Cardiac atrium fibroblast (primary cell): Measurements from ENCODE around the gene CT45A9. TPM values are rescaled to one million over a fixed set of nuclear protein-coding genes. Genes with fewer than 3 reads are reported as not detected.

Experiments used
- total RNA-seq: library from RNA; depleted of rRNA; stranded (reverse); fragments of >200 nt; gene quantifications from 2 replicates; pipeline ENCODE4 v1.2.3, GENCODE V29; 2015

Gene CT45A9, protein sequence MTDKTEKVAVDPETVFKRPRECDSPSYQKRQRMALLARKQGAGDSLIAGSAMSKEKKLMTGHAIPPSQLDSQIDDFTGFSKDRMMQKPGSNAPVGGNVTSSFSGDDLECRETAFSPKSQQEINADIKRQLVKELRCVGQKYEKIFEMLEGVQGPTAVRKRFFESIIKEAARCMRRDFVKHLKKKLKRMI
- not detected in 2 replicates for total RNA-seq

DNA sequence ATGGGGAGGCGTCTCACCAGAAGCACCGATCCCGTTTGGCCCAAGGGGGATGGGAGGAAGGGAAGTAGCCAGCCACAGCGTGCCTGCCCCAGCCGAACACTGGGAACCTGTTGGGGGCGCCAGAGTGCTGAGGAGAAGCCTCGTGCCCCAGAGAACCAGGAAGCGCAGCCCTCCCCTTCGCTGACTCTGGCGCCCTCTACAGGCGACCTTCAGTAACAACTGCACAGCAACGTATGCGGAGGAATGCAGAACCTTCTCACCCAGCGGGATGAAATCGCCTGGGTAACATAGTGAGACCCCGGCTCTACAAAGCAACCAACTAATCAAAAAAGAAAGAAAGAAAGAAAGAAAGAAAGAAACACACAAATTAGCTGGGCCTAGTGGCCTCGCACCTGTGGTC is at the start of gene CT45A9:
TSS of gene CT45A9 (minus strand) at position 101 of the 400 bp plus-strand sequence. CDS start 3,751 bp downstream, outside the sequence.

DNA sequence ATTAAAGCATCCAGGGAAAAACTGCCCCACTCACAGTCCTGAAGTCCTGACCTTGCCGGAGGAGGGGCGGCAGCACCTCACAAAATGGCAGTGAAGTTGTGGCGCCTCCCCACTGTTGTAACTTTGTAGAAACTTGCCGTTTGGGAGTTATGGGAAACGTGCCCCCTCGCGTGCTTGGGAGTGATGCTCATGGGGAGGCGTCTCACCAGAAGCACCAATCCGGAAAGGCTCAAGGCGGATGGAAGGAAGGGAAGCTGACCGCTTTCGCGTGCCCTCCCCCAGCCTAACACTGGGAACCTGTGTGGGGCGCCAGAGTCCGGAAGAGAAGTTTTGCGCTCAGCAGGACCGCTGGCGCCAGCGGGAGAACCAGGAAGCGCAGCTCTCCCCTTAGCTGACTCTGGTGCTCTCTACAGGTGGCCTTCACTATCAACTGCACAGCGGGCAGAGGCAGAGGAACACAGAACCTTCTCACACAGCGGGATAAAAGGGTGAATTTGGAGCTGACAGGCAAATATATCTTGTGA is 21.7 kb upstream of the CT45A9 start, which contains the start of the genes CT45A10 and SAGE1:
TSS of gene CT45A10 (minus strand) at position 151 of the 524 bp plus-strand sequence. CDS start 8,100 bp downstream, outside the sequence.
TSS of gene SAGE1 (plus strand) at position 423 of the 524 bp plus-strand sequence. CDS start 2,527 bp downstream, outside the sequence.

DNA sequence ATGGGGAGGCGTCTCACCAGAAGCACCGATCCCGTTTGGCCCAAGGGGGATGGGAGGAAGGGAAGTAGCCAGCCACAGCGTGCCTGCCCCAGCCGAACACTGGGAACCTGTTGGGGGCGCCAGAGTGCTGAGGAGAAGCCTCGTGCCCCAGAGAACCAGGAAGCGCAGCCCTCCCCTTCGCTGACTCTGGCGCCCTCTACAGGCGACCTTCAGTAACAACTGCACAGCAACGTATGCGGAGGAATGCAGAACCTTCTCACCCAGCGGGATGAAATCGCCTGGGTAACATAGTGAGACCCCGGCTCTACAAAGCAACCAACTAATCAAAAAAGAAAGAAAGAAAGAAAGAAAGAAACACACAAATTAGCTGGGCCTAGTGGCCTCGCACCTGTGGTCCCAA is 17.2 kb downstream of the CT45A9 start, which contains the start of gene CT45A8:
TSS of gene CT45A8 (minus strand) at position 101 of the 400 bp plus-strand sequence. CDS start 3,755 bp downstream, outside the sequence.

GRCh38 chrX:135837180-135837579 is 34.4 kb downstream of the CT45A9 start, which contains the start of gene CT45A7:
Gene CT45A7 (minus strand): TSS chrX:135837280. CDS start chrX:135833533, 3,747 bp downstream.

DNA sequence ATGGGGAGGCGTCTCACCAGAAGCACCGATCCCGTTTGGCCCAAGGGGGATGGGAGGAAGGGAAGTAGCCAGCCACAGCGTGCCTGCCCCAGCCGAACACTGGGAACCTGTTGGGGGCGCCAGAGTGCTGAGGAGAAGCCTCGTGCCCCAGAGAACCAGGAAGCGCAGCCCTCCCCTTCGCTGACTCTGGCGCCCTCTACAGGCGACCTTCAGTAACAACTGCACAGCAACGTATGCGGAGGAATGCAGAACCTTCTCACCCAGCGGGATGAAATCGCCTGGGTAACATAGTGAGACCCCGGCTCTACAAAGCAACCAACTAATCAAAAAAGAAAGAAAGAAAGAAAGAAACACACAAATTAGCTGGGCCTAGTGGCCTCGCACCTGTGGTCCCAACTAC is 51.7 kb downstream of the CT45A9 start, which contains the start of gene CT45A2:
TSS of gene CT45A2 (minus strand) at position 101 of the 400 bp plus-strand sequence. CDS start 3,747 bp downstream, outside the sequence.

Other genes starting within 250 kb of the CT45A9 start
- not detected in 2 replicates for gene CT45A1, start 158.2 kb downstream of the CT45A9 start, total RNA-seq
- not detected in 2 replicates for gene CT45A3, start 103.6 kb downstream of the CT45A9 start, total RNA-seq
- not detected in 2 replicates for gene CT45A5, start 86.3 kb downstream of the CT45A9 start, total RNA-seq
- gene CT45A6, start 69.0 kb downstream of the CT45A9 start, total RNA-seq, result not detected in 2 replicates
- gene CT45A2, start 51.8 kb downstream of the CT45A9 start, total RNA-seq, result not detected in 2 replicates
- not detected in 2 replicates for gene CT45A7, start 34.5 kb downstream of the CT45A9 start, total RNA-seq
- not detected in 2 replicates for gene CT45A8, start 17.3 kb downstream of the CT45A9 start, total RNA-seq
- gene CT45A10, start 21.6 kb upstream of the CT45A9 start, total RNA-seq, result not detected in 2 replicates
- gene SAGE1, start 21.9 kb upstream of the CT45A9 start, total RNA-seq, result not detected in 2 replicates
- 13.2 and 17.2 TPM in 2 replicates for gene MMGT1, start 102.2 kb upstream of the CT45A9 start, total RNA-seq
- 10.4 and 11.7 TPM in 2 replicates for gene SLC9A6, start 113.6 kb upstream of the CT45A9 start, total RNA-seq